ENCODE data around the gene ANG.

- TF ChIP-seq POLR2A (IDR thresholded peaks at IDR 0.05) (no peak), CTCF (IDR thresholded peaks at IDR 0.05) (no peak)
Observed at GRCh38 chr14:20657216-20658211, 31.1 kb upstream of the ANG start.
